CD4-positive, alpha-beta T cell (primary cell): ENCODE measurements around the gene ACTN4. TPM values are rescaled to one million over a fixed set of nuclear protein-coding genes. Genes with fewer than 3 reads are reported as not detected.
A peak's percentile ranks its signal among the peaks of the same experiment; 100 is the strongest.

ENCODE experiments used
- ATAC-seq: fragments of 200-7000 bp; cut with Tn5 transposase; one replicate; pipeline ENCODE4 v1.10.0; 2022; ENCODE audit warnings: mild to moderate bottlenecking; ENCODE audit not compliant: poor library complexity
- CTCF ChIA-PET: fragments of 350-600 bp; sonication (Branson Sonifier 250); formaldehyde crosslinking; loops from one replicate; lab custom pipeline; 2021; ENCODE audit warnings: antibody characterized with exemption, inconsistent platforms; lab: Charles Lee
- POLR2A ChIA-PET: fragments of 350-600 bp; sonication (Branson Sonifier 250); formaldehyde crosslinking; loops from one replicate; lab custom pipeline; 2021; ENCODE audit warnings: antibody characterized with exemption, inconsistent platforms; lab: Charles Lee
- DNase-seq, 14 experiments: peaks; one replicate each; pipeline ENCODE4 v3.0.0-alpha.2; 2013 to 2020; ENCODE audit warnings: mixed read lengths in 2 of 14
- H3K27ac ChIP-seq, 2 donors: one replicate each; pipeline versions ENCODE4 v1.5.1 to v1.7.0; 2013; ENCODE audit warnings: low read length in 2 of 2, low read depth in 1 of 2, mild to moderate bottlenecking in 1 of 2
- H3K27me3 ChIP-seq, 2 experiments: 1 replicate in 1 of 2; 2 replicates in 1 of 2; pipeline versions ENCODE4 v1.6.1 to v1.7.0; 2013; ENCODE audit warnings: low read length in 2 of 2, control low read depth in 1 of 2, mild to moderate bottlenecking in 1 of 2, moderate library complexity in 1 of 2; ENCODE audit not compliant: insufficient read depth in 2 of 2, control insufficient read depth in 1 of 2
- H3K36me3 ChIP-seq: one replicate; pipeline ENCODE4 v1.6.1; 2013; ENCODE audit warnings: low read length, control low read depth; ENCODE audit not compliant: insufficient read depth
- H3K4me1 ChIP-seq: one replicate; pipeline ENCODE4 v1.6.1; 2013; ENCODE audit warnings: low read length, control low read depth; ENCODE audit not compliant: insufficient read depth
- H3K4me3 ChIP-seq: one replicate; pipeline ENCODE4 v1.5.1; 2013; ENCODE audit warnings: mild to moderate bottlenecking, low read length, moderate library complexity
- H3K9me3 ChIP-seq, 2 experiments: 1 replicate in 1 of 2; 2 replicates in 1 of 2; pipeline versions ENCODE4 v1.6.1 to v1.7.0; 2013; ENCODE audit warnings: low read length in 2 of 2, mild to moderate bottlenecking in 2 of 2, control low read depth in 1 of 2, moderate library complexity in 1 of 2; ENCODE audit not compliant: control insufficient read depth in 1 of 2, insufficient read depth in 1 of 2
- H3K27ac Mint-ChIP-seq: one replicate; pipeline ENCODE4 v1.8.0; 2020; ENCODE audit warnings: mixed read lengths
- H3K27me3 Mint-ChIP-seq: one replicate; pipeline ENCODE4 v1.8.0; 2021; ENCODE audit warnings: mixed read lengths
- H3K36me3 Mint-ChIP-seq: one replicate; pipeline ENCODE4 v1.8.0; 2021; ENCODE audit warnings: low read depth, mixed read lengths
- H3K4me1 Mint-ChIP-seq: one replicate; pipeline ENCODE4 v1.8.0; 2021; ENCODE audit warnings: low read depth, mixed read lengths
- H3K4me3 Mint-ChIP-seq: one replicate; pipeline ENCODE4 v1.8.0; 2020; ENCODE audit warnings: mild to moderate bottlenecking, mixed read lengths
- H3K9me3 Mint-ChIP-seq: one replicate; pipeline ENCODE4 v1.8.0; 2020; ENCODE audit warnings: mixed read lengths
- intact Hi-C, 2 experiments: fragments of 100-400 bp; cut with DNase I in 1 of 2; cut with micrococcal nuclease in 1 of 2; formaldehyde crosslinking; loops; one replicate each; pipeline versions ENCODE4 v1.15.1 to v1.9.0; 2023 to 2025; cut with DNase I, micrococcal nuclease
- total RNA-seq, 174 experiments: library from RNA in 2 of 174; stranded (reverse) in 2 of 174; gene quantifications; one replicate each; pipeline ENCODE4 v1.2.3 and lab custom pipeline; 2021 to 2026
- TF ChIP-seq, protein P1 (sequence below): fragments of 200-600 bp; IDR thresholded peaks from one replicate; pipeline ENCODE4 v1.8.0; 2022; ENCODE audit warnings: antibody characterized with exemption, mild to moderate bottlenecking

ACTN4 gene
- total RNA-seq, 2 experiments from 2014 or later: 70.3 to 84.0 TPM

DNA sequence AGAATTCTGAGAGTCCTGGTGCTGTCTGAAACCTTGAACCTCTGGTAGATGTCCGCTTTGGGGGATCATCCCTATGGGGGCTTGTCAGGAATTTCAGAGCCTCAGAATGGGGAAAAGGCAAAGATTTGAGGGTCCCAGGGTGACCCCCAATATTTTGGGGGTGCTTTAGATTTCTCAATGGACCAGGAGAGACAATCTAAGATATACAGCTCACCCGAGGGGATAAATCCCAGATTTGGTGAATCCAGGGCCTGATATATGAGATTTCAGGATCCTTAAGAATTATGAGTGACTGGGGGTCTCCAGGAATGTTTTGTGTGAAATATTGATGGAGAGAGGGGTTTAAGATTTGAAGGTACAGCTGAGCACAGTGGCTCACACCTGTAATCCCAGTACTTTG is 93.5 kb downstream of the ACTN4 start:
- ChIA-PET CTCF (no interaction called here), POLR2A (no interaction called here)
- DNase-seq (no peak), ATAC-seq (no peak)
- TF ChIP-seq, protein P1, sequence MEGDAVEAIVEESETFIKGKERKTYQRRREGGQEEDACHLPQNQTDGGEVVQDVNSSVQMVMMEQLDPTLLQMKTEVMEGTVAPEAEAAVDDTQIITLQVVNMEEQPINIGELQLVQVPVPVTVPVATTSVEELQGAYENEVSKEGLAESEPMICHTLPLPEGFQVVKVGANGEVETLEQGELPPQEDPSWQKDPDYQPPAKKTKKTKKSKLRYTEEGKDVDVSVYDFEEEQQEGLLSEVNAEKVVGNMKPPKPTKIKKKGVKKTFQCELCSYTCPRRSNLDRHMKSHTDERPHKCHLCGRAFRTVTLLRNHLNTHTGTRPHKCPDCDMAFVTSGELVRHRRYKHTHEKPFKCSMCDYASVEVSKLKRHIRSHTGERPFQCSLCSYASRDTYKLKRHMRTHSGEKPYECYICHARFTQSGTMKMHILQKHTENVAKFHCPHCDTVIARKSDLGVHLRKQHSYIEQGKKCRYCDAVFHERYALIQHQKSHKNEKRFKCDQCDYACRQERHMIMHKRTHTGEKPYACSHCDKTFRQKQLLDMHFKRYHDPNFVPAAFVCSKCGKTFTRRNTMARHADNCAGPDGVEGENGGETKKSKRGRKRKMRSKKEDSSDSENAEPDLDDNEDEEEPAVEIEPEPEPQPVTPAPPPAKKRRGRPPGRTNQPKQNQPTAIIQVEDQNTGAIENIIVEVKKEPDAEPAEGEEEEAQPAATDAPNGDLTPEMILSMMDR: no peak
- Mint-ChIP-seq H3K27ac (no peak overlapping the region), H3K4me3 (no peak overlapping the region), H3K36me3 (no peaks in the 10 kb centered on the region), H3K9me3 (no peaks in the 10 kb centered on the region), H3K4me1 (peaks cover 27% of the 10 kb centered on the region), H3K27me3 (peaks cover 5% of the 10 kb centered on the region)
- Histone ChIP-seq H3K27me3 (no peaks in the 10 kb centered on the region), H3K4me1 (peaks cover 41% of the 10 kb centered on the region), H3K9me3 (no peaks in the 10 kb centered on the region), H3K36me3 (no peaks in the 10 kb centered on the region), H3K27ac (no peak overlapping the region), H3K4me3 (no peak overlapping the region)
- intact Hi-C loops: no loop called here

DNA sequence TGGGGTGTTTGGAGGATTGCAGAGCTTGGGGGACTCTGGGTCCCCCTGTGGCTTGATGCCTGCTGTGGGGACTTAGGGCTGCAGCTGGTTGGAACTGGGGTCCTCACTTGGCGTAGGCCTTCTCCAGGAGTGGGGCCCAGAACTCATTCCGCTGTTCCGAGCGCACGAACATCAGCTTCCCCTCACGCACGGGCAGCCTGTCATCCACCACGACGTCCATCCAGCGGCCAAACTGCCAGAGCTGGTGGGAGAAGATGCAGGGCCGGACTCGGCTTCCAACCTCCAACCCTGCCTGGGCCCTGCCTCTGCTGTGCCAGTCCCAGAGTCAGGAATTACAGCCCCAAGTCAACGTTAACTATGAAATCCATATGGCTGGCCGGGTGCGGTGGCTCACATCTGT is 94.2 kb downstream of the ACTN4 start:
- H3K36me3 ChIP-seq: no peaks in the 10 kb centered on the region
- ChIA-PET CTCF (interaction anchor here (1.8 kb wide), 1 partner anchor 28 kb away, joined by 6 read pairs; no protein-coding TSS in a partner anchor), POLR2A (interaction anchor here (1.3 kb wide), 1 partner anchor 189 kb away, joined by 3 read pairs; the partner anchor contains the start of genes MRPS12 and SARS2)
- Mint-ChIP-seq H3K36me3 (no peaks in the 10 kb centered on the region), H3K4me3 (no peak overlapping the region), H3K27ac (no peak overlapping the region), H3K4me1 (peaks cover 23% of the 10 kb centered on the region), H3K27me3 (peaks cover 5% of the 10 kb centered on the region), H3K9me3 (no peaks in the 10 kb centered on the region)
- H3K27ac ChIP-seq: no peak overlapping the region
- H3K4me1 ChIP-seq: peaks cover 36% of the 10 kb centered on the region
- no peaks in the 10 kb centered on the region for H3K9me3 ChIP-seq
- no peak for ATAC-seq
- intact Hi-C loops: no loop called here
- no peak overlapping the region for H3K4me3 ChIP-seq
- H3K27me3 ChIP-seq: no peaks in the 10 kb centered on the region
- TF ChIP-seq, protein P1: no peak
- peak in 1 of 14 experiments; percentile 17 for DNase-seq

DNA sequence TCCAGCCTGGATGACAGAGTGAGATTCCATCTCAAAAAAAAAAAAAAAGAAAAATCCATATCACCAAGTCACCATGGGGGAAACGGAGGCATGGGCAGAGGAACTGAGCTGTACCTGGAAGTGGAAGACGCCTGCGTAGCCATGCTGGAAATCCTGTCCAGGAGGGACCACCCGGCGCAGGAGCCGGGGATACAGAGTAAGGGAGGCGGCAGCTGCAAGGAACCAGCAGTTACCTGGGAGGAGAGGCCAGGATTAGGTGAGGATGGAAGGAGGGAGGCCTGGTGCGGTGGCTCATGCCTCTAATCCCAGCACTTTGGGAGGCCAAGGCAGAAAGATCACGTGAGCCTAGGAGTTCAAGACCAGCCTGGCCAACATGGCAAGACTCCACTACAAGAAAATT is 94.8 kb downstream of the ACTN4 start:
- ChIA-PET POLR2A (interaction anchor here (1.3 kb wide), 1 partner anchor 188 kb away, joined by 3 read pairs; the partner anchor contains the start of genes MRPS12 and SARS2), CTCF (interaction anchor here (1.8 kb wide), 1 partner anchor 27 kb away, joined by 6 read pairs; no protein-coding TSS in a partner anchor)
- Mint-ChIP-seq H3K9me3 (no peaks in the 10 kb centered on the region), H3K4me1 (peaks cover 22% of the 10 kb centered on the region), H3K36me3 (no peaks in the 10 kb centered on the region), H3K4me3 (no peak overlapping the region), H3K27ac (no peak overlapping the region), H3K27me3 (peaks cover 5% of the 10 kb centered on the region)
- Histone ChIP-seq H3K27me3 (no peaks in the 10 kb centered on the region), H3K27ac (no peak overlapping the region), H3K4me3 (no peak overlapping the region), H3K4me1 (peaks cover 30% of the 10 kb centered on the region), H3K9me3 (no peaks in the 10 kb centered on the region), H3K36me3 (no peaks in the 10 kb centered on the region)
- TF ChIP-seq, protein P1: no peak
- intact Hi-C loops: no loop called here
- DNase-seq: no peak
- no peak for ATAC-seq
